ENCODE measurements around the gene F12.

Gene F12

GRCh38 chr5:177433658-177434217, 24.4 kb upstream of the F12 start:
- Histone ChIP-seq H3K36me3 (peaks cover 3% of the 10 kb centered on the region; the same call in 1 of the 2 replicates), H3K27me3 (ENCODE audit: insufficient read depth, low read depth, severe bottlenecking) (no peaks in the 10 kb centered on the region), H3K27ac (no peak overlapping the region), H3K9me3 (ENCODE audit: severe bottlenecking) (no peaks in the 10 kb centered on the region), H3K4me3 (ENCODE audit: low read depth, low read length) (no peak overlapping the region)
- no peak for DNase-seq
- no peak for TF ChIP-seq CTCF (IDR thresholded peaks at IDR 0.05; ENCODE audit: low read depth, low read length)

- Histone ChIP-seq H3K27me3 (ENCODE audit: insufficient read depth, low read depth, severe bottlenecking) (no peaks in the 10 kb centered on the region), H3K9me3 (ENCODE audit: severe bottlenecking) (no peaks in the 10 kb centered on the region), H3K36me3 (peaks cover 3% of the 10 kb centered on the region; the same call in 1 of the 2 replicates), H3K4me3 (ENCODE audit: low read depth, low read length) (no peak overlapping the region), H3K27ac (no peak overlapping the region)
- no peak for TF ChIP-seq CTCF (IDR thresholded peaks at IDR 0.05; ENCODE audit: low read depth, low read length)
- no peak for DNase-seq
Measured at GRCh38 chr5:177432839-177433657, 23.7 kb upstream of the F12 start.

- TF ChIP-seq CTCF (IDR thresholded peaks at IDR 0.05; ENCODE audit: low read depth, low read length), result no peak
- H3K36me3 ChIP-seq, result peaks cover 3% of the 10 kb centered on the region; the same call in 1 of the 2 replicates
- DNase-seq, result no peak
- no peak overlapping the region for H3K4me3 ChIP-seq (ENCODE audit: low read depth, low read length)
- H3K27ac ChIP-seq, result no peak overlapping the region
- no peaks in the 10 kb centered on the region for H3K9me3 ChIP-seq (ENCODE audit: severe bottlenecking)
- no peaks in the 10 kb centered on the region for H3K27me3 ChIP-seq (ENCODE audit: insufficient read depth, low read depth, severe bottlenecking)
Measured at GRCh38 chr5:177432143-177432838, 22.9 kb upstream of the F12 start.

GRCh38 chr5:177431317-177432142, 22.2 kb upstream of the F12 start:
- H3K9me3 ChIP-seq (ENCODE audit: severe bottlenecking), result no peaks in the 10 kb centered on the region
- no peak for TF ChIP-seq CTCF (IDR thresholded peaks at IDR 0.05; ENCODE audit: low read depth, low read length)
- H3K27me3 ChIP-seq (ENCODE audit: insufficient read depth, low read depth, severe bottlenecking), result no peaks in the 10 kb centered on the region
- DNase-seq, result no peak
- no peak overlapping the region for H3K27ac ChIP-seq
- no peak overlapping the region for H3K4me3 ChIP-seq (ENCODE audit: low read depth, low read length)
- H3K36me3 ChIP-seq, result peaks cover 3% of the 10 kb centered on the region; the same call in 1 of the 2 replicates

GRCh38 chr5:177430972-177431316, 21.6 kb upstream of the F12 start:
- no peaks in the 10 kb centered on the region for H3K9me3 ChIP-seq (ENCODE audit: severe bottlenecking)
- H3K27ac ChIP-seq, result no peak overlapping the region
- DNase-seq, result no peak
- no peak for TF ChIP-seq CTCF (IDR thresholded peaks at IDR 0.05; ENCODE audit: low read depth, low read length)
- H3K36me3 ChIP-seq, result peaks cover 3% of the 10 kb centered on the region; the same call in 1 of the 2 replicates
- H3K4me3 ChIP-seq (ENCODE audit: low read depth, low read length), result no peak overlapping the region
- no peaks in the 10 kb centered on the region for H3K27me3 ChIP-seq (ENCODE audit: insufficient read depth, low read depth, severe bottlenecking)
